ENCODE results near the gene LRRC31.

Gene LRRC31

GRCh38 chr3:169813757-169814517 lies 55.8 kb downstream of the LRRC31 start:
- ATAC-seq: no peak
- TF ChIP-seq BACH2 (CRISPR knock-in tag; IDR thresholded peaks at IDR 0.05; ENCODE audit: borderline replicate concordance) (no peak), ESRRG (CRISPR knock-in tag; IDR thresholded peaks at IDR 0.05) (no peak), ZFP3 (CRISPR knock-in tag; IDR thresholded peaks at IDR 0.05) (no peak), TSHZ2 (CRISPR knock-in tag; IDR thresholded peaks at IDR 0.05) (no peak), TOX (CRISPR knock-in tag; IDR thresholded peaks at IDR 0.05; ENCODE audit: borderline replicate concordance) (no peak), ARNTL (CRISPR knock-in tag; IDR thresholded peaks at IDR 0.05; ENCODE audit: borderline replicate concordance, low read depth) (no peak), ZFP30 (CRISPR knock-in tag; IDR thresholded peaks at IDR 0.05) (no peak), ZC3H10 (CRISPR knock-in tag; IDR thresholded peaks at IDR 0.05) (no peak), RARB (CRISPR knock-in tag; IDR thresholded peaks at IDR 0.05) (no peak)
- TF ChIP-seq, protein P1, sequence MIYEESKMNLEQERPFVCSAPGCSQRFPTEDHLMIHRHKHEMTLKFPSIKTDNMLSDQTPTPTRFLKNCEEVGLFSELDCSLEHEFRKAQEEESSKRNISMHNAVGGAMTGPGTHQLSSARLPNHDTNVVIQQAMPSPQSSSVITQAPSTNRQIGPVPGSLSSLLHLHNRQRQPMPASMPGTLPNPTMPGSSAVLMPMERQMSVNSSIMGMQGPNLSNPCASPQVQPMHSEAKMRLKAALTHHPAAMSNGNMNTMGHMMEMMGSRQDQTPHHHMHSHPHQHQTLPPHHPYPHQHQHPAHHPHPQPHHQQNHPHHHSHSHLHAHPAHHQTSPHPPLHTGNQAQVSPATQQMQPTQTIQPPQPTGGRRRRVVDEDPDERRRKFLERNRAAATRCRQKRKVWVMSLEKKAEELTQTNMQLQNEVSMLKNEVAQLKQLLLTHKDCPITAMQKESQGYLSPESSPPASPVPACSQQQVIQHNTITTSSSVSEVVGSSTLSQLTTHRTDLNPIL (CRISPR knock-in tag; IDR thresholded peaks at IDR 0.05; ENCODE audit: low read depth): no peak
- TF ChIP-seq, protein P2, sequence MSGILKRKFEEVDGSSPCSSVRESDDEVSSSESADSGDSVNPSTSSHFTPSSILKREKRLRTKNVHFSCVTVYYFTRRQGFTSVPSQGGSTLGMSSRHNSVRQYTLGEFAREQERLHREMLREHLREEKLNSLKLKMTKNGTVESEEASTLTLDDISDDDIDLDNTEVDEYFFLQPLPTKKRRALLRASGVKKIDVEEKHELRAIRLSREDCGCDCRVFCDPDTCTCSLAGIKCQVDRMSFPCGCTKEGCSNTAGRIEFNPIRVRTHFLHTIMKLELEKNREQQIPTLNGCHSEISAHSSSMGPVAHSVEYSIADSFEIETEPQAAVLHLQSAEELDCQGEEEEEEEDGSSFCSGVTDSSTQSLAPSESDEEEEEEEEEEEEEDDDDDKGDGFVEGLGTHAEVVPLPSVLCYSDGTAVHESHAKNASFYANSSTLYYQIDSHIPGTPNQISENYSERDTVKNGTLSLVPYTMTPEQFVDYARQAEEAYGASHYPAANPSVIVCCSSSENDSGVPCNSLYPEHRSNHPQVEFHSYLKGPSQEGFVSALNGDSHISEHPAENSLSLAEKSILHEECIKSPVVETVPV (CRISPR knock-in tag; IDR thresholded peaks at IDR 0.05): no peak

DNA sequence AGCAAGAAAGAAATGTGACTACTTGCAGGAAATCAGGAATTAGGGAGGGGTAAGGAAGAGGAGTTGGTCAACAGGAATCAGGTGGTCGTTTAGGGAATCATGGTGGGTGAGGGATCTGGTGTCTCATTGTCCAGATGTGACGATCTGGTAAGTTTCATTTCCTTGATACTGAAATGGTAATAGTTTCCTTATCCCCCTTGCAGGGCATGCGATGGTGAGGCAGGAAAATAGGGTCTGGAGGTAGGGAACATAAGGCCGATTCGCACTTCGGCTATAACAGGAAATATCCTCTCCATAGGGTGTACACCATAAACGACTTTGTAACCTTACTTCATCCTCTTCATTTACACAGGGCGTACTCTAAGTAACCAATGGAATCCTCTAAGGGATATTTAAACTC lies 56.5 kb downstream of the LRRC31 start:
- no peak for TF ChIP-seq OSR1 (CRISPR knock-in tag; IDR thresholded peaks at IDR 0.05)
- no peak for TF ChIP-seq TSHZ2 (CRISPR knock-in tag; IDR thresholded peaks at IDR 0.05)
- TF ChIP-seq, protein P3, sequence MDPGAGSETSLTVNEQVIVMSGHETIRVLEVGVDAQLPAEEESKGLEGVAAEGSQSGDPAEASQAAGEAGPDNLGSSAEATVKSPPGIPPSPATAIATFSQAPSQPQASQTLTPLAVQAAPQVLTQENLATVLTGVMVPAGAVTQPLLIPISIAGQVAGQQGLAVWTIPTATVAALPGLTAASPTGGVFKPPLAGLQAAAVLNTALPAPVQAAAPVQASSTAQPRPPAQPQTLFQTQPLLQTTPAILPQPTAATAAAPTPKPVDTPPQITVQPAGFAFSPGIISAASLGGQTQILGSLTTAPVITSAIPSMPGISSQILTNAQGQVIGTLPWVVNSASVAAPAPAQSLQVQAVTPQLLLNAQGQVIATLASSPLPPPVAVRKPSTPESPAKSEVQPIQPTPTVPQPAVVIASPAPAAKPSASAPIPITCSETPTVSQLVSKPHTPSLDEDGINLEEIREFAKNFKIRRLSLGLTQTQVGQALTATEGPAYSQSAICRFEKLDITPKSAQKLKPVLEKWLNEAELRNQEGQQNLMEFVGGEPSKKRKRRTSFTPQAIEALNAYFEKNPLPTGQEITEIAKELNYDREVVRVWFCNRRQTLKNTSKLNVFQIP (CRISPR knock-in tag; IDR thresholded peaks at IDR 0.05; ENCODE audit: borderline replicate concordance, low read depth): no peak
- no peak for TF ChIP-seq TOX (CRISPR knock-in tag; IDR thresholded peaks at IDR 0.05; ENCODE audit: borderline replicate concordance)
- no peak for TF ChIP-seq GLIS3 (CRISPR knock-in tag; IDR thresholded peaks at IDR 0.05)
- TF ChIP-seq CSDC2 (CRISPR knock-in tag; IDR thresholded peaks at IDR 0.05): no peak
- no peak for TF ChIP-seq BACH2 (CRISPR knock-in tag; IDR thresholded peaks at IDR 0.05; ENCODE audit: borderline replicate concordance)
- TF ChIP-seq ISL1 (CRISPR knock-in tag; IDR thresholded peaks at IDR 0.05): no peak
- no peak for TF ChIP-seq RARB (CRISPR knock-in tag; IDR thresholded peaks at IDR 0.05)
- no peak for TF ChIP-seq ARNTL (CRISPR knock-in tag; IDR thresholded peaks at IDR 0.05; ENCODE audit: borderline replicate concordance, low read depth)
- TF ChIP-seq TCF4 (CRISPR knock-in tag; IDR thresholded peaks at IDR 0.05; ENCODE audit: borderline replicate concordance): no peak
- no peak for TF ChIP-seq PPARA (CRISPR knock-in tag; IDR thresholded peaks at IDR 0.05; ENCODE audit: borderline replicate concordance)
- TF ChIP-seq, protein P1 (CRISPR knock-in tag; IDR thresholded peaks at IDR 0.05; ENCODE audit: low read depth): no peak
- no peak for TF ChIP-seq ZNF70 (CRISPR knock-in tag; IDR thresholded peaks at IDR 0.05)
- TF ChIP-seq SNAI2 (CRISPR knock-in tag; IDR thresholded peaks at IDR 0.05): no peak
- TF ChIP-seq, protein P2 (CRISPR knock-in tag; IDR thresholded peaks at IDR 0.05): no peak
- TF ChIP-seq, protein P4, sequence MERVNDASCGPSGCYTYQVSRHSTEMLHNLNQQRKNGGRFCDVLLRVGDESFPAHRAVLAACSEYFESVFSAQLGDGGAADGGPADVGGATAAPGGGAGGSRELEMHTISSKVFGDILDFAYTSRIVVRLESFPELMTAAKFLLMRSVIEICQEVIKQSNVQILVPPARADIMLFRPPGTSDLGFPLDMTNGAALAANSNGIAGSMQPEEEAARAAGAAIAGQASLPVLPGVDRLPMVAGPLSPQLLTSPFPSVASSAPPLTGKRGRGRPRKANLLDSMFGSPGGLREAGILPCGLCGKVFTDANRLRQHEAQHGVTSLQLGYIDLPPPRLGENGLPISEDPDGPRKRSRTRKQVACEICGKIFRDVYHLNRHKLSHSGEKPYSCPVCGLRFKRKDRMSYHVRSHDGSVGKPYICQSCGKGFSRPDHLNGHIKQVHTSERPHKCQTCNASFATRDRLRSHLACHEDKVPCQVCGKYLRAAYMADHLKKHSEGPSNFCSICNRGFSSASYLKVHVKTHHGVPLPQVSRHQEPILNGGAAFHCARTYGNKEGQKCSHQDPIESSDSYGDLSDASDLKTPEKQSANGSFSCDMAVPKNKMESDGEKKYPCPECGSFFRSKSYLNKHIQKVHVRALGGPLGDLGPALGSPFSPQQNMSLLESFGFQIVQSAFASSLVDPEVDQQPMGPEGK (CRISPR knock-in tag; IDR thresholded peaks at IDR 0.05; ENCODE audit: borderline replicate concordance): no peak
- no peak for TF ChIP-seq ZFP30 (CRISPR knock-in tag; IDR thresholded peaks at IDR 0.05)
- TF ChIP-seq ZNF8 (CRISPR knock-in tag; IDR thresholded peaks at IDR 0.05): no peak
- no peak for TF ChIP-seq ESRRG (CRISPR knock-in tag; IDR thresholded peaks at IDR 0.05)
- ATAC-seq: no peak
